HG03159 (cell line): ENCODE data around the gene SAA2.
"Not testable (repeated sequence)": the region's sequence is repeated elsewhere in the genome, so short reads cannot be mapped to it uniquely, and the experiment has no call there.

Source experiments
- ATAC-seq: cut with Tn5 transposase; IDR thresholded peaks from one replicate; pipeline ENCODE4 v1.9.1; 2021; ENCODE audit warnings: mild to moderate bottlenecking, moderate library complexity; ENCODE audit not compliant: unreplicated experiment

The SAA2 gene

GRCh38 chr11:18248561-18248960, at the start of gene SAA2:
Gene SAA2, minus strand, starts transcription at chr11:18248668. Its CDS starts 657 bp downstream, at chr11:18248011.
- ATAC-seq = no peak

GRCh38 chr11:18295316-18295715, 46.8 kb upstream of the SAA2 start:
- ATAC-seq = no peak

GRCh38 chr11:18294862-18295261, 46.4 kb upstream of the SAA2 start:
- peak; percentile 85 for ATAC-seq

DNA sequence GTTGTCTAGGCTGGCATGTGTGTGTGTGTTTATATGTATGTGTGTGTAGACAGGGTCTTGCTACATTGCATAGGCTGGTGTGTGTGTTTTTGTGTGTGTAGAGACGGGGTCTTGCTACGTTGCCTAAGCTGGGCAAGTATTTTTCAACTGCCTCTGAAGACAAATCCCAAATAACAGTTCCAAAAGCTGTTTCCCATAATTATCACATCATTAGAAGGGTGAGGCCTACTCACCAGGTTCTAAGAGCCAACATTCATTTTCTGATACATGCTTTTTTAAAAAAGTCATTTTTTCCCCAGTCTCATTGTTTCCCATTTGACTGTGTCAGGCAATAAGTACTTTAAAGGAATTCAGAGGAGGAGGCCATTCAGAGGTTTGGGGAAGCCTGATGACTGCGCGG, 40.4 kb upstream of the SAA2 start:
- no peak for ATAC-seq

DNA sequence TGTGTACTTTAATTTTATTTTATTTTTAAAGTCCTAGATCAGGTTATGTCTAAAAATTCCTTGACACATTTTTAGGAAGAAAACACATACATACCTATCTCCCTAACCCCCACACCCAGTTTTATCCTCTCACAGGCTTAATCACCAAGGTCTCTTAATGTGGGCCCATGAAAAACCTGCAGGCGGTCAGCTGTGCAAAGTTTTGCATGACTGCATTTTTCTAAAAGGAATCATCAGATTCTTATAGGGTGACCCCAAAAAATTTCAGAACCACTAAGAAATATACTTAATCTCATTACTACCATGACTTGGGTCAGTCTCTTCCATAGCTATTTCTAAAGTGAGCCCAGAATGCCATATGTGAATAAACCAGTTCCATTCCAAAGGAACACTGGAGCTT, 37.4 kb upstream of the SAA2 start:
- ATAC-seq = no peak

DNA sequence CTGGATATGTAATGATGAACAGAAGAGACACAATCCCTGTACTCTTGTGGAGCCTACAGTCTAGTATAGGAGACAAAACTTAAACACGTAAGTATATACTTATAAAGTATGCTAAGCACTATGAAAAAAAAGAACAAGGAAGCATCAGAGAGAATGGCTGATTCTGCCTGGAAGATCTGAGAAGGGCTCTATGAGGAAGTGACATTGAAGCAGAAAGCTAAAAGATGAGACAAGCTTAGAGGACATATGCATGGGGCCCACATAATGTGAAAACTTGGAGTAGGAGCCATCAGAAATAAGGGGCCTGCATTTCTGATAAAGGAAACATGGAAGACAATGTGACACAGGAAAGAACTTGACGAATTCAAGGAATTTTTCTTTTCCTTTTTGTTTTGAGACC, 34.2 kb upstream of the SAA2 start:
- no peak for ATAC-seq

DNA sequence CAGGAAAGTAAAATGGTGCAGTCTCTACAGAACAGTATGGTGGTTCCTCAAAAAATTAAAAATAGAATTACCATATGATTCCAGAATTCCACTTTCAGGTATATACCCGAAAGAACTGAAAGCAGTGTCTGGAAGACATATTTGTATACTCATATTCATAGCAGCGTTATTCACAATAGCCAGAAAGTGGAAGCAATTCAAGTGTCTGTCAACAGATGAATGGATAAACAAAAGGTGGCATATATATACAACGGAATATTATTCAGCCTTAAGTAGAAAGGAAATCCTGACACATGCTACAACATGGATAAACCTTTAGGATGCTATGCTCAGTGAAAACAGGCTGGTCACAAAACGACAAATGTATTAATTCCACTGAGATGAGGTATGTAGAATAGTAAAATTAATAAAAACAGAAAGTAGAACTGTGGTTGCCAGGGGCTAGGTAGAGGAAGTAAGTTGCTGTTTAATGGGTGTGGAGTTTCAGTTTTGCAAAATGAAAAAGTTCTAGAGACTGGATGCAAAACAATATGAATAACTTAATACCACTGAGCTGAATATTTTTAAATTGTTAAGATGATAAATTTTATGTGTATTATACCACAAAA, 32.1 kb upstream of the SAA2 start:
- peak; percentile 86 for ATAC-seq

DNA sequence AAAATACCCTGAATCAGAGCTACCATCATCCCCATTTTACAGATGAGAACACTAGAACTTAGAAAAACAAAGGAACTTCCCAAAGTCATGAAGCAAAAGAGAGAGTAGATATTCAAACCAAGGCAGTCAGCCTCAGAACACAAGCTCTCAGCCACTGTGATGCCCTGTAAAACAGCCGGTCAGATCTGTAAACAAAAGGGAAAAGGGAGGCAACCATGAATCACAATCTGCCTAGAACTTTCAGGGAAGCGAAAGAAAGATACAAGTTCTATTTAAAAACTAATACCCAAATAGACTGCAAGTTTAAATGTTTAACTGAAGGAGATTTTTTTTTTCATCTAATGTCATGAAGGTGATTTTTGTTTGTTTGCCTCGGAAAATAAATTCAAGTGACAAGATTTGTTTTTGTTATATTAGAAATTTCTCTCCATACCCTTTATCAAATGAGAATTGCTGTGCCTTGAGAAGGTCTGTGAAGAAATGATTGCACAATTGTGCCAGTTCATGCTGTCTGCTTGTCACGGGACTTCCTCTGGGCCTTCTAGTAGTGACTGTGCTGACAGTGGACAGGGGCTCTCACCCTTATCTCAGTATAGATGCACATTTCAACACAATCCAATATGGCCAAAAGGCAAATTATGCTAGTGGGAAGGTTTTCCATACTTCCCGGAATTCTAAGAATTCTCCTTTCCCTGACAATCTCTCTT, 29.2 kb upstream of the SAA2 start:
- no peak for ATAC-seq

- ATAC-seq = no peak
These were observed 22.7 kb upstream of the SAA2 start for GRCh38 chr11:18271206-18271605.

- no peak for ATAC-seq
These were observed 21.6 kb upstream of the SAA2 start for GRCh38 chr11:18270102-18270501.

DNA sequence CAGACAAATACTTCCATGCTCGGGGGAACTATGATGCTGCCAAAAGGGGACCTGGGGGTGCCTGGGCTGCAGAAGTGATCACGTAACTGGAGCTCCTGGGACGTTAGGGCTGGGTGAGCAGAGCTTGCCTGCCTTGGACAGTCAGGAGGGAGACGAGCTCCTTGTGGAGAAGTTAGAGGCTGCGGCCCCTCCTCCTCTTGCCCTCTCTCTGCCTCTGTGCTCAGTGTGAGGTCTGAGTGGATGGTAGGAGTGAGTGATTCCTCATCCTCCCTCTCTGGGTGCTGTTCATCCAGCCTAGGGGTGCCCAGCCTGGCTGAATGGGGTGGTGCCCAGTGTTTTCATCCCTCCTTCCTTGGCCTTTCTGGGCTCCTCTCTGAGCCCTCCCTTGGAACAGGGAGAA, 20.8 kb upstream of the SAA2 start:
- not testable (repeated sequence) for ATAC-seq

GRCh38 chr11:18267335-18268133, 19.1 kb upstream of the SAA2 start:
- ATAC-seq = peak; percentile 62

DNA sequence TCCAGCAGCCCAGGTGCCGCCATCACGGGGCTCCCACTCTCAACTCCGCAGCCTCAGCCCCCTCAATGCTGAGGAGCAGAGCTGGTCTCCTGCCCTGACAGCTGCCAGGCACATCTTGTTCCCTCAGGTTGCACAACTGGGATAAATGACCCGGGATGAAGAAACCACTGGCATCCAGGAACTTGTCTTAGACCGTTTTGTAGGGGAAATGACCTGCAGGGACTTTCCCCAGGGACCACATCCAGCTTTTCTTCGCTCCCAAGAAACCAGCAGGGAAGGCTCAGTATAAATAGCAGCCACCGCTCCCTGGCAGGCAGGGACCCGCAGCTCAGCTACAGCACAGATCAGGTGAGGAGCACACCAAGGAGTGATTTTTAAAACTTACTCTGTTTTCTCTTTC, 17.5 kb upstream of the SAA2 start, which contains the start of gene SAA1:
SAA1 (plus strand) TSS at position 316 of the 400 bp plus-strand sequence. CDS start 624 bp downstream, outside the sequence.
- ATAC-seq = no peak

DNA sequence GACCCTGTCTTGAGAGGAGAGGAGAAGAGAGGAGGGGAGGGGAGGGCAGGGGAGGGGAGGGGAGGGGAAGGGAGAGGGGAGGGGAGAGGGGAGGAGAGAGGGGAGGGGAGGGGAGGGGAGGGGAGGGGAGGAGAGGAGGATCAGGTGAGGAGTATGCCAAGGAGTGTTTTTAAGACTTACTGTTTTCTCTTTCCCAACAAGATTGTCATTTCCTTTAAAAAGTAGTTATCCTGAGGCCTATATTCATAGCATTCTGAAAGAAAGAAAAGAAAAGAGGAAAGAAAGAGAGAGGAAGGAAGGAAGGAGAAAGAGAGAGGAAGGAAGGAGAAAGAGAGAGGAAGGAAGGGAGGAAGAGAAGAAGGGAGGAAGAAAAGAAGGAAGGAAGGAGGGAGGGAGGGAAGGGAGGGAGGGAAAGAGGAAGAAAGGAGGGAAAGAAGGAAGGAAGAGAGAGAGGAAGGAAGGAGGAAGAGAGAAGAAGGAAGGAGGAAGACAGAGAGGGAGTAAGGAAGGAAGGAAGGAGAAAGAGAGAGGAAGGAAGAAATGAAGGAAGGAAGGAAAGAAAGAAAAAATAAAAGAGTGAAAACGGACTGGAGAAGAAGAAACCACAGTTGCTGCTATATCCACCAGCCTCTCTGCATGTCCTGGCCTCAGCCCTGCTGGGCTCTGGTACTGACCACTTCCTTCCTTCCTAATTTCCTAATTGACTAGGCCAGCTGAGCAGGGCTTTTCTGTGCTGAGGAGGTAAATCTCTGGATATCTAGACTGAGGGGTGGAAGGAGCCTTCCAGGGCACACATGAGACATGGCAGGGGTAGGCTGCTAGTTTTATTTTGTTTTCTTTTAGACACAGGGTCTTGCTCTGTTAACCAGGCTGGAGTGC, 16.4 kb upstream of the SAA2 start:
- ATAC-seq = no peak

GRCh38 chr11:18264035-18264434, 15.6 kb upstream of the SAA2 start:
- no peak for ATAC-seq

DNA sequence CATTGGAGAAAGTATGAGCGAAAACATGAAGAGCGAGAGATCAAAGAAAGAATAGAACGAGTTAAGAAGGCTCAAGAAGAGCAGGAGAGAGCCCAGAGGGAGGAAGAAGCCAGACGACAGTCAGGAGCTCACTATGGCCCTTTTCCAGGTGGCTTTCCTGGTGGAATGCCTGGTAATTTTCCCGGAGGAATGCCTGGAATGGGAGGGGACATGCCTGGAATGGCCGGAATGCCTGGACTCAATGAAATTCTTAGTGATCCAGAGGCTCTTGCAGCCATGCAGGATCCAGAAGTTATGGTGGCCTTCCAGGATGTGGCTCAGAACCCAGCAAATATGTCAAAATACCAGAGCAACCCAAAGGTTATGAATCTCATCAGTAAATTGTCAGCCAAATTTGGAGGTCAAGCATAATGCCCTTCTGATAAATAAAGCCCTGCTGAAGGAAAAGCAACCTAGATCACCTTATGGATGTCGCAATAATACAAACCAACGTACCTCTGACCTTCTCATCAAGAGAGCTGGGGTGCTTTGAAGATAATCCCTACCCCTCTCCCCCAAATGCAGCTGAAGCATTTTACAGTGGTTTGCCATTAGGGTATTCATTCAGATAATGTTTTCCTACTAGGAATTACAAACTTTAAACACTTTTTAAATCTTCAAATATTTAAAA, 14.3 kb upstream of the SAA2 start:
- not testable (repeated sequence) for ATAC-seq

- ATAC-seq = no peak
These were observed 13.3 kb upstream of the SAA2 start for GRCh38 chr11:18261721-18262120.

DNA sequence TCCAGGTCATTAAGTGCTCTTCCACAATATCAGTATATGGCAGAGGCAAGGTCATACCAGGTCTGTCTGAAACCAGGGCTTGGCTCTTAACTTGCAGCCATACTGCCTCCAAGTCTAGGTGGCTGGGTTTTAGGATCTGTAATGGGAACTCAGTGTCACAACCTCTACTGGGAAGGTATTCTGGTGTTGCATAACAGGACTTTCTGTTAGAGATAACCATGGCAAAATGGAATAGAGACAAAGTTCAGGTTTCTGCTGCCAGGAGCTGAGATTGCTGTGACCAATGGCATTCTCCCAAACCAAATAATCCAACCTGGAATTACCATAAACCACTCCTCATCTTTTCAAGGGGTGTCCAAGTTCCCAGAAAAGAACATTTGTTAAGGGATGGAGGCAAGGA, 10.8 kb upstream of the SAA2 start:
- no peak for ATAC-seq

GRCh38 chr11:18254781-18255361, 6.4 kb upstream of the SAA2 start:
- no peak for ATAC-seq

GRCh38 chr11:18253778-18254338, 5.4 kb upstream of the SAA2 start:
- ATAC-seq = no peak
